GM19193 (cell line): ENCODE measurements around the gene RNF227.

ENCODE experiments used
- POLR2A ChIP-seq: IDR thresholded peaks from 4 replicates; pipeline ENCODE4 v1.6.1; 2011; ENCODE audit not compliant: insufficient read depth, insufficient read length; ENCODE audit errors: extremely low read depth

The RNF227 gene

DNA sequence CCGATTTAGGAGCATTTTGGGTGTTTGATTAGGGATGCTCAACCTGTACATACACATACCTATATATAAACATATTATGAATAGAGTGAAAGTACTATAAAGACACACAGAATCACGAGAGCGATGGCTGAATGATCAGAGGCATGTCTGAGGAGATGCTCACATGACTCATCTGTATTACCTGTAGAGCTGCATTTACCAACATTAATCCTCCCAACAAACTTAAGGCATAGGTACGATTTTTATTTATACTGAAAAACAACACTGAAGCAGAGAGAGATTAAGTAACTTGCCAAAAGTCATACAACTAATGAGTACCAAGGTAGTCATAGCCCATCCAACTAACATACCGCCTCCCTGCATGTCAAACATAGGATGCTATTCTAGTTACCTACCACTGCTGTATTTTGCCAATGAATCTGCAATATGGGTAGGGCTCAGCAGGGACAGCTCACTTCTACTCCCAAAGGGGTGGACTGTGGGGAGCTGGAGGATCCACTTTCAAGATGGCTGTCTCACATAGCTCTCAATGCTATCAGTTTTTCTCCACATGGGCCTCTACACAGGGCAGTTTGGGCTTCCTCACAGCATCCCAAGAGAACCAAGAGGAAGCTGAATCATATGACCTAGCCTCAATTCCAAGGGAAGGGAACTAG lies 51.0 kb downstream of the RNF227 start:
- TF ChIP-seq POLR2A: no peak
